PC-3 (cell line): ENCODE data around the gene IFFO2. TPM values are rescaled to one million over a fixed set of nuclear protein-coding genes. Genes with fewer than 3 reads are reported as not detected.

Experiments
- ATAC-seq: fragments of 200-7000 bp; cut with Tn5 transposase; 2 replicates; pipeline ENCODE4 v1.9.1; 2020; ENCODE audit warnings: mild to moderate bottlenecking, moderate library complexity
- BruUV-seq: library from RNA; stranded (reverse); fragments of 400-500 nt; replicated peaks from 2 replicates; lab custom pipeline; 2021; lab: Mats Ljungman, UMichigan
- CTCF ChIA-PET: fragments of 300-600 bp; sonication (Branson Sonifier 250); formaldehyde crosslinking; loops from one replicate; lab custom pipeline; 2022; ENCODE audit warnings: antibody characterized with exemption; lab: Charles Lee
- POLR2A ChIA-PET: fragments of 300-600 bp; sonication (Branson Sonifier 250); formaldehyde crosslinking; loops from one replicate; lab custom pipeline; 2022; ENCODE audit warnings: antibody characterized with exemption; ENCODE audit not compliant: unreplicated experiment; lab: Charles Lee
- DNase-seq: peaks from one replicate; pipeline ENCODE4 v3.0.0-alpha.2; 2015
- H2AFZ ChIP-seq: fragments of 300-600 bp; sonication (generic); 2 replicates; pipeline ENCODE4 v1.6.0; 2016; ENCODE audit warnings: antibody characterized with exemption, low read length
- H3F3A ChIP-seq: fragments of 300-600 bp; sonication (generic); one replicate; pipeline ENCODE4 v1.6.0; 2017; ENCODE audit warnings: antibody characterized with exemption, low read length, control low read depth, mild to moderate bottlenecking; ENCODE audit not compliant: unreplicated experiment
- H3K27ac ChIP-seq: fragments of 300-600 bp; sonication (generic); 2 replicates; pipeline ENCODE4 v1.5.1; 2016; ENCODE audit warnings: mild to moderate bottlenecking, low read length
- H3K27me3 ChIP-seq: fragments of 300-600 bp; sonication (generic); 2 replicates; pipeline ENCODE4 v1.6.1; 2016; ENCODE audit warnings: low read length, mixed read lengths
- H3K36me3 ChIP-seq: fragments of 300-600 bp; sonication (generic); 2 replicates; pipeline ENCODE4 v1.6.1; 2016; ENCODE audit warnings: low read depth, mixed run types, low read length, mixed read lengths
- H3K4me1 ChIP-seq: fragments of 300-600 bp; sonication (generic); 2 replicates; pipeline ENCODE4 v1.5.1; 2016; ENCODE audit warnings: low read length; ENCODE audit not compliant: insufficient read depth
- H3K4me2 ChIP-seq: fragments of 300-600 bp; sonication (generic); 2 replicates; pipeline ENCODE4 v1.6.0; 2016; ENCODE audit warnings: low read length
- H3K4me3 ChIP-seq: fragments of 300-600 bp; sonication (generic); 2 replicates; pipeline ENCODE4 v1.5.1; 2016; ENCODE audit warnings: mild to moderate bottlenecking, low read length, mixed read lengths
- H3K79me2 ChIP-seq: fragments of 300-600 bp; sonication (generic); 2 replicates; pipeline ENCODE4 v1.6.1; 2017; ENCODE audit warnings: low read length, mixed read lengths
- H3K9ac ChIP-seq: fragments of 300-600 bp; sonication (generic); 2 replicates; pipeline ENCODE4 v1.6.0; 2016; ENCODE audit warnings: mild to moderate bottlenecking, low read length
- H3K9me2 ChIP-seq: fragments of 300-600 bp; sonication (generic); replicated peaks from 2 replicates; pipeline ENCODE4 v1.6.1; 2016; ENCODE audit warnings: mixed run types, low read length, mixed read lengths
- H3K9me3 ChIP-seq: fragments of 300-600 bp; sonication (generic); 2 replicates; pipeline ENCODE4 v1.6.1; 2016; ENCODE audit warnings: low read length, mixed read lengths
- H4K20me1 ChIP-seq: fragments of 300-600 bp; sonication (generic); 2 replicates; pipeline ENCODE4 v1.6.1; 2016; ENCODE audit warnings: low read length, mixed read lengths
- CTCF ChIP-seq: fragments of 300-600 bp; sonication (generic); conservative IDR thresholded peaks from 2 replicates; pipeline ENCODE4 v1.5.1; 2017; ENCODE audit warnings: antibody characterized with exemption, low read depth, mild to moderate bottlenecking, low read length
- EZH2 ChIP-seq: fragments of 300-600 bp; sonication (generic); IDR thresholded peaks from one replicate; pipeline ENCODE4 v1.6.1; 2017; ENCODE audit warnings: antibody characterized with exemption, mild to moderate bottlenecking, low read length; ENCODE audit not compliant: unreplicated experiment
- EZH2phosphoT487 ChIP-seq: fragments of 300-600 bp; sonication (generic); IDR thresholded peaks from 2 replicates; pipeline ENCODE4 v1.6.1; 2018; ENCODE audit warnings: mild to moderate bottlenecking, antibody characterized with exemption, low read length, borderline replicate concordance
- intact Hi-C: fragments of 100-400 bp; cut with micrococcal nuclease; formaldehyde crosslinking; loops from 2 replicates; pipeline ENCODE4 v1.9.0; 2023
- total RNA-seq: library from RNA; depleted of rRNA; stranded (reverse); fragments of >200 nt; gene quantifications from 2 replicates; pipeline ENCODE4 v1.2.3, GENCODE V29; 2014

The IFFO2 gene
- total RNA-seq, 1 experiment from 2014 or later, result 30.7 TPM

GRCh38 chr1:18880585-18880984, 75.9 kb downstream of the IFFO2 start:
- Histone ChIP-seq H3K36me3 (no peaks in the 10 kb centered on the region), H3K4me1 (no peaks in the 10 kb centered on the region), H3K4me2 (no peak overlapping the region), H3K79me2 (no peaks in the 10 kb centered on the region), H2AFZ (no peak overlapping the region), H3K9ac (no peak overlapping the region), H3K9me3 (no peaks in the 10 kb centered on the region), H3K27me3 (no peaks in the 10 kb centered on the region), H3K9me2 (no peaks in the 10 kb centered on the region), H3K4me3 (no peak overlapping the region), H3K27ac (no peak overlapping the region), H3F3A (no peaks in the 10 kb centered on the region), H4K20me1 (no peaks in the 10 kb centered on the region)
- ChIA-PET CTCF (no interaction called here), POLR2A (no interaction called here)
- ATAC-seq (no peak), DNase-seq (no peak)
- intact Hi-C loops, result no loop called here
- no TSS peak for BruUV-seq
- TF ChIP-seq EZH2phosphoT487, result no peak
- no peak for TF ChIP-seq CTCF
- TF ChIP-seq EZH2, result no peak

GRCh38 chr1:18879791-18880309, 76.6 kb downstream of the IFFO2 start:
- no peaks in the 10 kb centered on the region for H3K79me2 ChIP-seq
- no peak overlapping the region for H2AFZ ChIP-seq
- H3F3A ChIP-seq, result no peaks in the 10 kb centered on the region
- POLR2A ChIA-PET, result interaction anchor here (0.6 kb wide), 1 partner anchor 1932 kb away, joined by 3 read pairs; no protein-coding TSS in a partner anchor
- no peak overlapping the region for H3K4me3 ChIP-seq
- H3K4me2 ChIP-seq, result no peak overlapping the region
- H3K9me2 ChIP-seq, result no peaks in the 10 kb centered on the region
- no peak overlapping the region for H3K27ac ChIP-seq
- H4K20me1 ChIP-seq, result no peaks in the 10 kb centered on the region
- H3K9ac ChIP-seq, result no peak overlapping the region
- DNase-seq (no peak), ATAC-seq (no peak)
- H3K36me3 ChIP-seq, result no peaks in the 10 kb centered on the region
- no TSS peak for BruUV-seq
- TF ChIP-seq EZH2 (no peak), CTCF (no peak), EZH2phosphoT487 (no peak)
- no peaks in the 10 kb centered on the region for H3K27me3 ChIP-seq
- intact Hi-C loops, result no loop called here
- H3K4me1 ChIP-seq, result no peaks in the 10 kb centered on the region
- CTCF ChIA-PET, result no interaction called here
- H3K9me3 ChIP-seq, result no peaks in the 10 kb centered on the region

GRCh38 chr1:18879215-18879790, 77.2 kb downstream of the IFFO2 start:
- DNase-seq (no peak), ATAC-seq (no peak)
- BruUV-seq, result no TSS peak
- Histone ChIP-seq H3K79me2 (no peaks in the 10 kb centered on the region), H3K9me3 (no peaks in the 10 kb centered on the region), H3K36me3 (no peaks in the 10 kb centered on the region), H3K27me3 (no peaks in the 10 kb centered on the region), H3K4me3 (no peak overlapping the region), H3K9me2 (no peaks in the 10 kb centered on the region), H2AFZ (no peak overlapping the region), H3F3A (no peaks in the 10 kb centered on the region), H3K4me1 (no peaks in the 10 kb centered on the region), H3K27ac (no peak overlapping the region), H4K20me1 (no peaks in the 10 kb centered on the region), H3K4me2 (no peak overlapping the region), H3K9ac (no peak overlapping the region)
- intact Hi-C loops, result no loop called here
- TF ChIP-seq EZH2phosphoT487 (no peak), CTCF (no peak), EZH2 (no peak)
- POLR2A ChIA-PET, result interaction anchor here (0.6 kb wide), 1 partner anchor 1931 kb away, joined by 3 read pairs; no protein-coding TSS in a partner anchor
- CTCF ChIA-PET, result no interaction called here
